Left lung (tissue), 10 donors: ENCODE data around the gene CEP70. TPM values are rescaled to one million over a fixed set of nuclear protein-coding genes. Genes with fewer than 3 reads are reported as not detected.
"Not testable (repeated sequence)": the region's sequence is repeated elsewhere in the genome, so short reads cannot be mapped to it uniquely, and the experiment has no call there.

Experiments used
- ATAC-seq: fragments of 200-7000 bp; cut with Tn5 transposase; one replicate; pipeline ENCODE4 v1.9.1; 2020; ENCODE audit warnings: moderate library complexity
- DNase-seq, 4 donors: peaks; one replicate each; pipeline ENCODE4 v3.0.0-alpha.2; 2013 to 2020
- H3K27ac ChIP-seq, 2 donors: fragments of 200-600 bp; sonication (generic) in 1 of 2; one replicate each; pipeline versions ENCODE4 v1.5.0 to v1.8.0; 2020 to 2021
- H3K27me3 ChIP-seq, 2 donors: fragments of 200-600 bp; sonication (generic) in 1 of 2; one replicate each; pipeline versions ENCODE4 v1.5.0 to v1.8.0; 2020 to 2021
- H3K36me3 ChIP-seq, 2 donors: fragments of 200-600 bp; sonication (generic) in 1 of 2; one replicate each; pipeline versions ENCODE4 v1.5.0 to v1.8.0; 2020 to 2021
- H3K4me1 ChIP-seq, 2 donors: fragments of 200-600 bp; one replicate each; pipeline ENCODE4 v1.8.0; 2021
- H3K4me3 ChIP-seq, 2 donors: fragments of 200-600 bp; sonication (generic) in 1 of 2; one replicate each; pipeline versions ENCODE4 v1.5.0 to v1.8.0; 2020 to 2021; ENCODE audit warnings: mild to moderate bottlenecking in 1 of 2
- H3K9me3 ChIP-seq, 2 donors: fragments of 200-600 bp; sonication (generic) in 1 of 2; one replicate each; pipeline versions ENCODE4 v1.5.0 to v1.8.0; 2020 to 2021
- intact Hi-C, 2 donors: fragments of 100-400 bp; cut with DNase I; formaldehyde crosslinking; loops; one replicate each; pipeline versions ENCODE4 v1.11.2 to v1.14.2; 2022
- polyA plus RNA-seq, 6 donors: library from polyadenylated mRNA; unstranded; fragments of 120-200 nt; gene quantifications; one replicate each; pipeline ENCODE4 v1.2.1, GENCODE V29; 2013; ENCODE audit not compliant: insufficient read length in 6 of 6
- total RNA-seq, 2 donors: library from RNA; stranded (reverse); fragmentation: NEBNext Ultra II Directional; extraction: Animal tissue kit (Norgen Biotek cat#: 25700); gene quantifications; one replicate each; pipeline ENCODE4 v1.2.1, GENCODE V29; 2021
- TF ChIP-seq, protein P1 (sequence below), 2 donors: fragments of 200-600 bp; sonication (generic) in 1 of 2; IDR thresholded peaks; one replicate each; pipeline versions ENCODE4 v1.5.0 to v1.8.0; 2021; ENCODE audit warnings: antibody characterized with exemption in 2 of 2
- donor health status: DM: no; HTN: yes; CAD: no.
- donor health status: DM: no; HTN: no; CAD: no.

Gene CEP70
- total and polyA plus RNA-seq, 8 donors = 31.2 to 65.4 (median 55.4) TPM

DNA sequence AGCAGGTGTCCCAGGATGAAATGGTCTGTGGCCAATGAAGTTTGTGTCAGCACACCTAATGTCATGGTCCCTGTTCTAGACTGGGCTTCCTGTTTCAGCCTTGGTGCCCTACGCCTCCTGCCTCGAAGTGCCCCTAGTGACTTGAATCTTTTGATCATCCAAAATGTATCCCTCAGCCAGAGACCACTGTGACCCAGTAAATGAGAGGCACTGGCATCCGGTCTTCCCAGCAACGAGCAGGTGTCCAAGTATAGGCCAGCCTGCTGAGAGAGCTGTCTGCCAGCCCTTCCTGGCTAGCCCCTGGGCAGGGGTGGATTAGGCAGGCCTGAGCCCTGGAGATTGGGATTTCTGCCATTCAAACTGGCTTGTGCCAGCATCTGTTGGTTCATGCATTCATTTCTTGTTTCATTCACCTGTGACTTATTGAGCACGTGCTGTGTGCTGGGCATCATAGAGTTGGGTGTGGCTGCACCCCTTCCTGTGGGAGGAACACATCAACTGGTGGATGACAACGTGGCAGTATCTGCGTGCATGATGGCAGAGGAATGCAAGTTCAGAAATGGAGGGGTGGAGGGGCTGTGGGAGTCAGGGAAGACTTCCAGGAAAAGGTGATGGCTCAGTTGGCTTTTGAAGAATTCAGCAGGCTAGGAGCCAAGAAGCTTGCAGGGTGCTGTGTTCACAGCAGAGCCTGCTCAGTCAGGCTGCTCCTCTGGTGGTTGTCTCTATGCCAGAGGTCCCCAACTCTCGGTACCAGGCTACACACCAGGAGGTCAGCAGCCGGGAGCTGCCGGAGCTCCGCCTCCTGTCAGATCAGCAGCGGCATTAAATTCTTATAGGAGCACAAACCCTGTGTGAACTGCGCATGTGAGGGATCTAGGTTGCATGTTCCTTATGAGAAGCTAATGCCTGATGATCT, 138.0 kb downstream of the CEP70 start:
- Histone ChIP-seq H3K27ac (no peak overlapping the region), H3K4me3 (no peak overlapping the region), H3K9me3 (no peaks in the 10 kb centered on the region), H3K4me1 (no peaks in the 10 kb centered on the region), H3K36me3 (peaks cover 0 to 4% of the 10 kb centered on the region in 2 donors), H3K27me3 (no peaks in the 10 kb centered on the region)
- TF ChIP-seq, protein P1, sequence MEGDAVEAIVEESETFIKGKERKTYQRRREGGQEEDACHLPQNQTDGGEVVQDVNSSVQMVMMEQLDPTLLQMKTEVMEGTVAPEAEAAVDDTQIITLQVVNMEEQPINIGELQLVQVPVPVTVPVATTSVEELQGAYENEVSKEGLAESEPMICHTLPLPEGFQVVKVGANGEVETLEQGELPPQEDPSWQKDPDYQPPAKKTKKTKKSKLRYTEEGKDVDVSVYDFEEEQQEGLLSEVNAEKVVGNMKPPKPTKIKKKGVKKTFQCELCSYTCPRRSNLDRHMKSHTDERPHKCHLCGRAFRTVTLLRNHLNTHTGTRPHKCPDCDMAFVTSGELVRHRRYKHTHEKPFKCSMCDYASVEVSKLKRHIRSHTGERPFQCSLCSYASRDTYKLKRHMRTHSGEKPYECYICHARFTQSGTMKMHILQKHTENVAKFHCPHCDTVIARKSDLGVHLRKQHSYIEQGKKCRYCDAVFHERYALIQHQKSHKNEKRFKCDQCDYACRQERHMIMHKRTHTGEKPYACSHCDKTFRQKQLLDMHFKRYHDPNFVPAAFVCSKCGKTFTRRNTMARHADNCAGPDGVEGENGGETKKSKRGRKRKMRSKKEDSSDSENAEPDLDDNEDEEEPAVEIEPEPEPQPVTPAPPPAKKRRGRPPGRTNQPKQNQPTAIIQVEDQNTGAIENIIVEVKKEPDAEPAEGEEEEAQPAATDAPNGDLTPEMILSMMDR (IDR thresholded peaks at IDR 0.05) = no peak
- intact Hi-C loops = no loop called here
- ATAC-seq (no peak), DNase-seq (no peak)

DNA sequence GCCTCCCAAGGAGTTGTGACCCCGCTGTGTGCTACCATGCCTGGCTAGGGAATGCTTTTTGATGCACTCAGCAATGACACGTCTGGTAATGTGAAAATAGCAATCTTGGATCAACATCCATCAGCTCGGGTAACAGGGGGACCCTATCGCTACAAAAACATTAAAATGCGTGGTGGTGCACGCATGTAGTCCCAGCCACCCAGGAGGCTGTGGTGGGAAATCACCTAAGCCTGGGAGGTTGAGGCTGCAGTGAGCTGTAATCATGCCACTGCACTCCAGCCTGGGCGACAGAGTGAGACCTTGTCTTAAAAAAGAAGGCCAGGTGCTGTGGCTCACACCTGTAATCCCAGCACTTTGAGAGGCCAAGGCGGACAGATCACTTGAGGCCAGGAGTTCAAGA, 140.1 kb downstream of the CEP70 start:
- ATAC-seq, H3K4me3 ChIP-seq, H3K9me3 ChIP-seq, H3K36me3 ChIP-seq, H3K4me1 ChIP-seq, H3K27ac ChIP-seq, DNase-seq, H3K27me3 ChIP-seq, intact Hi-C loops: not testable (repeated sequence)

DNA sequence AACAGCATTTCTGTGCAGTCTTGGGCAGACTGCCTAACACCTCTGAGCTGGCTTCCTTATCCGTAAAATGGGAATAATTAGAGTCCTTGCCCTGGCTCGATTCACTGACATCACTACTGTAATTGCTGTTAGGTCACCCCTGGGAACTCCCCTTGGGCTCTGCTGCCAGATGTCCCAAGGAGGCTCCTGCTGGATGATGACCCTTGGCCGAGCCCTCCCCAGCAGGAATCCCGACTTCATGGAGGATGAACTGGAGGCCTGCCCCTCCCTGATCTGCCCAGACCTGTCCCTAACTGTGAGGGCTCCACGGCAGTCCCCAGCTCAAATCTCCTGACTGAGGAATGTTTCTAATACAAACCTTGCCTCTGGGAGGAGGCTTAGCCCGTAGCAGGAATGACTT, 141.6 kb downstream of the CEP70 start:
- intact Hi-C loops = no loop called here
- Histone ChIP-seq H3K4me3 (no peak overlapping the region), H3K36me3 (no peaks in the 10 kb centered on the region), H3K27me3 (no peaks in the 10 kb centered on the region), H3K9me3 (no peaks in the 10 kb centered on the region), H3K27ac (no peak overlapping the region), H3K4me1 (no peaks in the 10 kb centered on the region)
- ATAC-seq (no peak), DNase-seq (no peak)
- TF ChIP-seq, protein P1 (IDR thresholded peaks at IDR 0.05) = no peak

DNA sequence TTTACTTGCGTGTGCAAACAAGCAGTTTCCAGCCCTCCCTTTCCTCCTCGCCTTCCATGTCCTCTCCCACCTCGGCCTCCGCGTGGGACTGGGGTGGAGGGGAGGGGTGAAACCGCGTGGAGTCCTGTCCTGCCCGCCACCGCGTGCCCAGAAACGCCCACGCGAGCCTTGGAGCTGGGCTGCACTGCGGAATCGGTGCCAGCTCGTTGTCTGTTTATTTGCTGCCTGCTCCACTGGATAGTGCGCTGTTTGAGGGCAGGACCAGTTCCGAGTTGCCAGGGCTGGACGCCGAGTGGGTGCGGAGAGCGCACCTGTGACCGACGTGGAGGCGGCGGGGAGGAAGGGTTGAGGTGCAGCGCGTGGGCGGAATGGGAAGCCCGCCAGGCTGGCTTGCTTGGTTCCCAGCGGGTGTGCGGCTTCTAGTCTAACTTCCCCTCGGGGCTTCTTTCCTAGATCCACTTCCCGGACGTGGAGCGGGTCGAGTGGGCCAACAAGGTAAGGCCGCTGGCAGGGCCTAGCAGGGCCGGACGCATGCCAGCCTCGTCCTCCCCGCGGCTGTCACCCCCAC, 142.4 kb downstream of the CEP70 start:
- intact Hi-C loops = no loop called here
- no peak overlapping the region for H3K27ac ChIP-seq
- no peak for ATAC-seq
- H3K9me3 ChIP-seq = no peaks in the 10 kb centered on the region
- H3K4me3 ChIP-seq = no peak overlapping the region
- no peaks in the 10 kb centered on the region for H3K36me3 ChIP-seq
- no peak for DNase-seq
- no peaks in the 10 kb centered on the region for H3K4me1 ChIP-seq
- no peaks in the 10 kb centered on the region for H3K27me3 ChIP-seq
- TF ChIP-seq, protein P1 (IDR thresholded peaks at IDR 0.05) = no peak

DNA sequence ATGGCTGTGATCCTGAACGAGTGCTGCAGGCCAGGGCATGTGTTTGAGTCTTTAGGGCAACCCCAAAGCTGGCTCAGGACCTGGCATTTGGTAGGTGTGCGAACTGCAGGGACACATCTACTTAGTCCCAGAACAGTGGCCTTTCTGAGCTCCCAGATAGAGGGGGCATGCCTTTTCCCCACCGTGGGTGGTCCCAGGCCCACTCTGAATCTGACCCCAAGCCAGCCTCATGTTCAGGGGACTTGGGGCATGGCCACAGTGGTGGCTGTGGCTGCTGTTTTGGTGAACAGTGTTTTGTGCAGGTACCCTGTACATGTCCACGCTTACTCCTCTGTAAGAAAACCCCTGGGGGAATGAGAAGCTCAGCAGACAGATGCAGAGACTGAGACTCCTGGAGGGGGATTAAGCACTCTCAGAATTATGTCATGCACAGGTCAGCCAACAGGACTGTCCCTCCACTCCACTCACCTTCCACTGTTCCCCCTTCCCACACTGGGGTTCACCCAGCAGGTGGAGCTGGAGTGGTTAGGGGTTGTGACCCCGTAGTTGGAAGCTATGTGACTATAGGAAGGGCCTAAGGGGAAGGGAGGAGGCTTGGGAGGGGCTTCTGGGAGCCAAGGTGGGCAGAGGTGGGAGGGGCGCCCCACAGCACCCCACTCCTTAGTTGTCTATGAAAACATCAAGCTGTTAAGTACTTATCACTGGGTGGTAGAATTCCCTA, 143.2 kb downstream of the CEP70 start:
- no peak overlapping the region for H3K4me3 ChIP-seq
- no peak for ATAC-seq
- intact Hi-C loops = no loop called here

More for the DNA sequence above, 143.2 kb downstream of the CEP70 start:
- DNase-seq = no peak
- no peak overlapping the region for H3K27ac ChIP-seq
- no peaks in the 10 kb centered on the region for H3K9me3 ChIP-seq
- H3K36me3 ChIP-seq = no peaks in the 10 kb centered on the region
- TF ChIP-seq, protein P1 (IDR thresholded peaks at IDR 0.05) = no peak
- no peaks in the 10 kb centered on the region for H3K27me3 ChIP-seq
- no peaks in the 10 kb centered on the region for H3K4me1 ChIP-seq
